HG02571 (cell line): Measurements from ENCODE around the gene ACSM6.
"Not testable (repeated sequence)": the region's sequence is repeated elsewhere in the genome, so short reads cannot be mapped to it uniquely, and the experiment has no call there.

Experiments
- ATAC-seq: cut with Tn5 transposase; IDR thresholded peaks from one replicate; pipeline ENCODE4 v1.9.1; 2021; ENCODE audit warnings: mild to moderate bottlenecking, moderate library complexity; ENCODE audit not compliant: unreplicated experiment

Gene ACSM6, protein sequence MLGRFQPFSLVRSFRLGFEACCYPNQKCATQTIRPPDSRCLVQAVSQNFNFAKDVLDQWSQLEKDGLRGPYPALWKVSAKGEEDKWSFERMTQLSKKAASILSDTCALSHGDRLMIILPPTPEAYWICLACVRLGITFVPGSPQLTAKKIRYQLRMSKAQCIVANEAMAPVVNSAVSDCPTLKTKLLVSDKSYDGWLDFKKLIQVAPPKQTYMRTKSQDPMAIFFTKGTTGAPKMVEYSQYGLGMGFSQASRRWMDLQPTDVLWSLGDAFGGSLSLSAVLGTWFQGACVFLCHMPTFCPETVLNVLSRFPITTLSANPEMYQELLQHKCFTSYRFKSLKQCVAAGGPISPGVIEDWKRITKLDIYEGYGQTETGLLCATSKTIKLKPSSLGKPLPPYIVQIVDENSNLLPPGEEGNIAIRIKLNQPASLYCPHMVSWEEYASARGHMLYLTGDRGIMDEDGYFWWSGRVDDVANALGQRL

DNA sequence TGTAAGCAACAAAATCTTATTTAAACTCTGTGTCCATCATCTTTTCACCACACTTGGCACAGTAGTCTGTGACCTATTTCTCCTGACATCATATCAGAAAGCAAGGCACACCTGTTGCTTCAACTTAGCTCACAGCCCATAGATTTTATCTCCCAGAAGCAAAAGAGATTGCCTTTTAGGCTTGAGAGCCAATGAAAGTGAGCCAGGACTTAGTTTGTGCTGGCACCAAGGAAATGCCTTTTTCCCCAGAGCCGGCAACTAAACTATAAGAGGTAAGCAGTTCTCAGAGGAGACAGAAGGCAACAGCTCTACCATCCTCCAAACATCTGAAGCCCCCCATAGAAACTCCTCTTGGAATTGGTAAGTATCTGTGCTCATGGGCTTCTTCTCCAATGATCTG, at the start of gene ACSM6:
ACSM6 (plus strand) TSS at position 295 of the 400 bp plus-strand sequence. CDS start 248 bp downstream, outside the sequence.
- no peak for ATAC-seq

DNA sequence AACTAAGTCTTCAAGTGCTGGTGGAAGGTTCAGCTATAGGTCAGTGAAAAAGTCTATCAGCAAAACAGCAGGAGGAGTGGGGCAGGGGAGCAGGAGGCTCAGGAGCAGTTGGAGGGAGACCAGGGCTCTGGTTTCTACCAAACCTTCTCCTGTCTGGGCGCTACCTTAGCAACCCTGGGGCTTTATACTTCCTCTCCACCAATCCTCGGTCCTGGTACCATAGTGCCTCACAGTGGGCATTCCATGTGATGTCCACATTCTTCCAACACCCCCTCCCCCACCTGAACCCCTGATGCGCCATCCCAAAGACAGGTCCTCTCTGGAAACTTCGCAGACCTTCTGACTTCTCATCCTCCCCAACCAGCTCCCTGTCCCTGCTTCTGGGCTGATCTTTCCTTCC, 25.3 kb upstream of the ACSM6 start:
- ATAC-seq: no peak

DNA sequence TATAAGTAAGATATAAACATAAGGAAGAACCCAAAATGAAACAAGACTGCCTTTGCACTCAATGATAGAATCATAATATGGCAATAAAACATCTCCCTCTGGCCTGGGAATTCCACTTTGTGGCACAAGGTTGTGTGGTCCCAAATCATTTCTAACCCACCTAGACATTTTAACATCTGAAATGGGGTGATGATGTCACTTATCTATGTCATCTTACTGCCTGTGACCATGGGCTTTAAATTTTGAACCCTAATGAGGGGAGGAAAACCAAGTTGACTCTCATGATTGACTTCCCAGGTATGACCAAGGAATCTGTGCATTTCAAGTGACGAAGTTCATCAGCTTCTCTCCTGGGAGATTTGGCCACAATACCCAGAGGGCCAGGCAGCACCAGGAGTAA, 24.5 kb upstream of the ACSM6 start:
- ATAC-seq: no peak

DNA sequence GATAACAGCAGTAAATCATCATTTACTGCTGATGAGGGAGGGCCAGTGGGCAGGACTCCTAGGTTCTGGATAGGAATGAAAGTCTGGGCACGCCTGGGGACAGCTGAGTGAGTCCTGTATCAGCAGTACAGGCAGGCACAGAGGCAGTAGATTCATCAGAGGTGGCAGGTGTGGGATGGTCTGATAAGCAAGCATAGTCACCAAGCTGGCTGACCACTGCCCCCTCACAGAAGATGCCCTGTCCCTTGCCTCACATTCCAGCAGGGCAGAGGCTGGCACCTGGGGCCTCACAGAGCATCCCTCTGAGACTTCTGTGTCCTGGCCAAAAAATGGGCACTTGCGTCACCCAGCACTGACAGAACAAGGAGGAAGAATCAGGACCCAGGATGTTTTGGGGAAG, 23.2 kb upstream of the ACSM6 start:
- no peak for ATAC-seq

DNA sequence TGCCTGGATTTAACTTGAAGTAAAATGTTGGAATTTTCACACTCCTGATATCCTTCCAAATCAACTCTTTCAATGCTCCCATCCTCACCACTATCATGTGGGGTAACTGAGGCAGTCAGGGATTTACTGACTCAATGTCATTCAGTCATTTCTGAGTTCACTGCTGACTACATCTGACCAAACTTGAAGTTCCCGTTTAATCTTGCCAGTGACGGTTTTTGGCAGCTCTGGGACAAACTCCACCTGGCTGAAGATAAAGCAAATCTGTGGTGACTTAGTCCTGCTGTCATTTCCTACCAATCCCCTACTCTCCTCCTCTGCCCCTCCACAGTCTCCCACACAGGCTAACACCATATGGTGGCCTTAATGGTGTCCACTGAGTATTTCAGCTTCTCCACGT, 22.7 kb upstream of the ACSM6 start:
- no peak for ATAC-seq

DNA sequence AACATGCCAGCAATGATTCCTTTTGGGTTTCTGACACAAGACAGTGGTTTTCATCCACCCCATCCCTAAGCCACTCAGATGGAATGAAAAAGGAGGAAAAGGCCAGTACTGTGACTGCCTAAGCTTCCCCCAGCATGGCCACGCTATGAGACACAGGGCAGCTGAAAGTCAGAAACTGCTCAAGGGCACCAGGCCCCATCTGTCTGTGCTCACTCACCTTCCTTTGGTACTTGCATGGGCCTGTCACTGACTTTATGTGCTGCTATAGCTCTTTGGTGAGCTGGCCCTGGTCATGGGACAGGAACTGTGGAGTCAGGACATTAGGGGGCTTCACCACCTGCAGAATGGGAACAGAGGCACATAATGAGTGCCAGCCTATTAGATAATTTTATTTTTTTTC, 21.2 kb upstream of the ACSM6 start:
- ATAC-seq: no peak

DNA sequence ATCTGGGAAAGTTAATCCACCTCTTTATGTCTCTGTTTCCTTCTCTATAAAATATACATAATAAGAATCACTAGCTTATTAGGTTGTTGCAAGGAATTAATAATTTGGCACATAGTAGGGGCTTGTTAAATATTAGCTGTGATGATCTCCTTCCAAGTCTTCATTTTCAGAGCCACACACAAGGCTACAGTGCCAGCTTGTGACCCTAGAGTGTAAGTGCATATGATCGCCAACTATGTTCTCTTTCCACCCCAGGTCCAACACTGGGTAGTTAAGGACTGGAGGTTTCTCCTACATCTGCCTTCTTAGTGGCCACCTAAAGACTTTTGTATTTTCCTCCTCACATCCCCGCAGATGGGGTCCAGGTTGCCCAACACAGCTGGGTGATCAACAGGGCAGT, 17.9 kb upstream of the ACSM6 start:
- ATAC-seq: no peak

DNA sequence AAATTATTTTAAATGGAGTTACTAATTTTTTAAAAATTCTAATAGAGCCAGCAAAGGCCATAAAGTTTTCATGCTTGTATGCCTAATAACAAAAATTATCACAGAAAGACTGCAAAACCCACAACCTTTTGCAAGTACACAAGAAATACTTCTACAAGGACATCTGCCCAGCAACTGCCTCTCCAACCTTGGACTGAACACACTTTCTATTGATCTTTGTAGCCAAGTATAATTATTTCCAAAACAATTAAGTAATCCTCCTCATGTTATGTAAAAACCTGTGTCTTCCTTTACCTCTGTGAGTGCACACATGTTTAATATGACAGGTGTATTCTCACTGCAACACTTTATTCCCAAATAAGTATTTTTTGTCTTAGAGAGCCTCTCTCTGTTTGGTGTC, 16.6 kb upstream of the ACSM6 start:
- ATAC-seq: no peak

DNA sequence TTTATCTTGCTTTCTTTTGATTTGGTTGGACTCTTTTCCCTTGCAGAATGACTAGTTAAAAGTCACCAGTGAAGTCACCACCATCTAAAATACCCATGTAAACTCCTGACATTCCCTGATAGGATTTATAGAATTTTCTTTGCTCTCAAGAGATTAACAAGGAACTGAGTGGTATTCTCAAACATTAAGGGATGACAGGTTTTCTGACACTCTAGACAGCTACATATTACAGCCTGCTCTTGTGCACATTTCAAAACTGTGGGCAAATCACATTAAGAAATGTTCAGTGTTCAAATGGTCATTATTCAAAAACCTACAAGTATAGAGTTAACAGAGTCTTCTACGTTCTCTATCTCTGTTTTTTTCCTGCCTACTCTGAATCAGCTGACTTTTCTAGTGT, 15.8 kb upstream of the ACSM6 start:
- ATAC-seq: no peak

DNA sequence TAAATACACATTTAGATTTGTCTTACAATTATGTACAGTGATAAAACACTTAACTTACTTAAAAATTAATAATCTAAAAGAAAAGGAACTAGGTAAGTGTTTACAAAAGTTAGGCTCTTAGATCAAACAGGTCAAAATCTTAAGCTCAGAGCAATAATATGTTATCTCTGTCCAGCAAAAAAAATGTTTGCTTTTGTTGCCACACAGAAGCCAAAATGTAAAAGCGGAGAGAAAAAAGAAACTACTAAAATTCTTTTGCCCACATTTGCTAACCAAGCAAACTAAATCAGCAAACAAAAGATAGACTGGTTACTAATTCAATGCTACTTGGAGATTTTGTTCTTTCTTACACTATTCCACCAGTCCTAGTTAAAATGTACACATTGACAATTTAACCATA, 15.2 kb upstream of the ACSM6 start:
- ATAC-seq: no peak

DNA sequence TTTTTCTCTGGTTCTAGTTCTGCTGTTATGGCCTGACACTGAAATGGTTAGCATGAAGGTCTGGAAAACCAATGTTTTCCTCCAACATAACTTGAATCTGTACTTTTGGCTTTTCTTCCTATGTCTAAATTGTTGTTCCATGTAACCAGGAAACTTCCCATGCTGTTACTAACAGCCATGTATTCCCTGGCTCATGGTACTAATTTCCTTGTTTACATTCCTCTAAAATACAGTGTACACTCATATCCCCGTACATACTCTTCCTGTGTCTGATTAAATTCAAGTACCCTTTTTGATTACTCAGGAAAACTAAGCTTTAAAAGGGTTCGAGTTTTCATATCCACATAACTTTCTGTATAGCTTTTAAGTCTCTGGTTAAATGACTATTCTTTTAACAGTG, 12.3 kb upstream of the ACSM6 start:
- no peak for ATAC-seq

DNA sequence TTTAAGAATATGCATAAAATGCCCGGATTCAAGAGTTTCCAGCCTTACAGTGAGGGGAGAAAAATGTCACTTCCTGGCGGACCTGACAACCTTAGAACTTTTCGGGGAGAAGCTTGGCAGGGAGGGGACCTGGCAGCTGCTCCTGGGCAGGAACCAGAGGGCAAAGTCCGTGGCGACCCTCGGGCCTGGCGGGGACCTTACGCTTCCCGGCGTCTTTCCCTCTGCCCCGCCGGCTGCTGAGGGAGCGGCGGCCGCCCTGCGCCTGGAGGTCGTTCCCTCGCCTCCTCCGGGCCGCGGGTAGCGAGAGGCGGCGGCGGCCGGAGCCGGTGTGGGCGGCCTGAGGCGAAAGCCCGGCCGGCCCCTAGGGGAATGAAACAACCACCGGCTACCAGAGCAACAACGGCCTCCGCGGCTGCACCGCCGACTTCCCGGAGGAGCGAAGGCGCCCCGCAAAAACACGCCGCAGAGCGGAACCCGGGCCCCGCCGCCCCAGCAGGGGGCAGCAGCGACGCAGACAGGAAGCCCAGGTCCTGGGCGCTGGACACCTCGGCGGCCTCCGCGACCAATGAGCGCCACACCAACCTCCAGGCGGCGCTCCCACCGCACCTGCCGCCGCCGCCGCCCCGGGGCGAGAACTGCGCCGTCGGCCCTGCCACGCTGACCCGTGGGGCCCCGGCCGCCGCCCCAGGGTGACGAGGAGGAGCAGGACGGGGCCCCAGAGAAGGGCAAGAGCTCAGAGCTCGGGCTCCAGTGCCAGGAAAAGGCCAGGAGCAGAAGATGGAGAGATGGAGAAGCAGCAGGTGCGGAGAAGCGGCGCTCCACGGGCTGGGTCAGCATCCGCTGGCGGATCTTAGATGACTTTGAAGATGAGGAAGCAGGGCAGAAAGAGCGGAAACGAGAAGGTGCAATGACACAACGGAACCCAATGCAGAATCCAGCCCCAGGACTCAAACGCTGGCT, 10.5 kb upstream of the ACSM6 start:
- peak; percentile 98 for ATAC-seq

DNA sequence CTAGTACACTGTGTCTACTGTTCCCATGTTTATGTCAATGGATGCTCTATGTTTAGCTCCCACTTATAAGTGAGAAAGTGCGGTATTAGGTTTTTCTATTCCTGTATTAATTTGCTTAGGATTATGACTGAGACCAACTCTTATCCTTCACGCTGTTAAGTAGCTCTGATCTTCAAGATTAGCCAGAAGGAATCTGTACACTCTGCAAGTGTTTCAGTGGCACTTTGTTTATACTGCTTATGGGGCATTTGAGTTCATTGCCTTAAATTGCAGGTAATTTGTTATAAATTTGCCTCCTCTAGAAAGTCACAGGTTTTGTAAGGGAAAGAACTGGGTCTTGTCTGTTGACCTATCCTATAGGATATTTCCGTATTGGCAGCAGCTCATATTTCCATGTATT, 6.4 kb upstream of the ACSM6 start:
- no peak for ATAC-seq

DNA sequence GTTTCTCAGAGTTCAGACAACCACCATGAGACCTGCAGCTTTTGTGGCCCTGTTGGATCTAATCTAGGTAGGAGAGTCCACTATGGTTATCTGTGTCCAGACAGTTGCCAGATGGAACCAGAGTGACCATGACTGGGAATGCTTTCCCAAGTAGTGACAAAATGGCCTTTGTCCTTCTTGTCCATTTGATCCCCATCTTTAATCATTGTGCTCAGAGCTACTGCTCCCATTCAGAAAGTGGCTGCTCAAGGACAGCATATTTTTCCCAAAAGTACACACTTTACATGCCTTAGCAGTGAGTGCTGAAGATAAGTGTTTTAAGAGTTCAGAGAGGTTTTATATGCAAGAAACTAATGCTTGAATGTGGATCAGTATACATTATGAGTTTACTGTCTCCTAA, 5.4 kb upstream of the ACSM6 start:
- no peak for ATAC-seq

DNA sequence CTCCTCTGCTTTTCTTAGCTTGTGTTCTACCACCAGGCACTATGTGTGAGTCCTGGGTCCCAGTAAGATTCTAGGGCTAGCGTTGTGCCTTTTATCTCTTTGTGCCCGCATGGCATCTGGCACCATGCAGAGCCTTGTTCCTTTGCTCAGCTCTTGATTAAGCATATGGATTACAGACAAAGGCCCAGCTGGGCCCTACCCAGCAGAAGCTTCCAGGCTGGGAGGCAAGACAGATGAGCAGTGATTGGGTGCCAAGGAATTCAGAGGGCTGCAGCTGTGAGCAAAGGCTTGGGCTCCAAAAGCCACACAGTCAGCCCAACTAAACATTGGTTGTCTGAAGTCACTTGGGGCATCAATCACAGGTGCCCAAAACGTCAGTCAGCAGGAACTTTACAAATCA, 2.0 kb downstream of the ACSM6 start:
- no peak for ATAC-seq

DNA sequence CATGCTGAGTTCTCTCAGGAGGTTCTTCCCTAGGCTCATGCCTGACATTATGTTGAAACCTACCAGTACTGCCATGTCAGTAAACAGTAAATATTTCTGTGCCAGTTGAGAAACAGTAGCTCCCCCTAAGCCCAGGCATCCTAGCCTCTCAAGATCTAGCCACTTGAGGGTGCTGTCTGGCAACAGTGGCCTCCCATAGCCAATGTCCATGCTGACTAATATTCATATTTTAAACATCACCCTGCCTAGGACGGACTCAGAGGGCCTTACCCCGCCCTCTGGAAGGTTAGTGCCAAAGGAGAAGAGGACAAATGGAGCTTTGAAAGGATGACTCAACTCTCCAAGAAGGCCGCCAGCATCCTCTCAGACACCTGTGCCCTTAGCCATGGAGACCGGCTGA, 7.7 kb downstream of the ACSM6 start:
- ATAC-seq: no peak

DNA sequence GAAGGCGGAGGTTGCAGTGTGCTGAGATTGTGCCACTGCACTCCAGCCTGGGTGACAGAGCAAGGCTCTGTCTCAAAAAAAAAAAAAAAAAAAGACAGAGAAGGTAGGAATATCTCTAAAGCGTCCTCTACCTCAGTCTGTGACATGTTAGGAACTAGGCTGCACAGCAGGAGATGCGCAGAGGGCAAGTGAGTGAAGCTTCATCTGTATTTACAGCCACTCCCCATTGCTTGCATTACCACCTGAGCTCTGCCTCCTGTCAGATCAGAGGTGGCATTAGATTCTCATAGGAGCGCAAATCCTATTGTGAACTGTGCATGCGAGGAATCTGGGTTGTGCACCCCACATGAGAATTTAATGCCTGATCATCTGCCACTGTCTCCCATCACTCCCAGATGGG, 8.8 kb downstream of the ACSM6 start:
- not testable (repeated sequence) for ATAC-seq

DNA sequence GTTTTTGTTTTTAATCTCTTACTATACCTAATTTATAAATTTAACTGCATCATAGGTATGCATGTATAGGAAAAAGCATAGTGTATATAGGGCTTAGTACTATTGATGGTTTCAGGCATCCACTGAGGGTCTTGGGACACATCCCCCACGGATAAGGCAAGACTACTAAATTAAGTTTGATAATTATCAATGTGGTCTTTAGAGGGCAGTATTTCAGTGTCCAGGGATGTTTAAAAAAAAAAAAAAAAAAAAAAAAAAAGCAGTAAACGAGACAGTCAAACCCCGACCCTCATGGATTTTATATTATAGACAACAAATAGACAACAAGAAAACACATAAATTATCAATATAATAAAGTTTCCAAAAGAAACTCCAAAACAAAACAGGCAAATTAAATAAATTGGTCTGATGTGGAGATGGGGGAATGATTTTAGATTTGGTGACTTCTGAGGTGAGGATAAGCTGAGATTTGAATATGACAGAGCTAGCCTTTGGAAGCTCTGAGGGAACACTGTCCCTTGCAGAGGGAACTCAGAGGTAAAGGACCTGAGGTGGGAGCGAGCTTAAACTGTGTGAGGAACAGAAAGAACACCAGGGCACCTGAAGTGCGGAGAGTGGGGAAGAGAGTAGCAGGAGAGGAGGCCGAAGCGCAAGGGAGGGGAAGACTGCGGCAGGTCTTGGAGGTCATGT, 14.8 kb downstream of the ACSM6 start:
- ATAC-seq: no peak

DNA sequence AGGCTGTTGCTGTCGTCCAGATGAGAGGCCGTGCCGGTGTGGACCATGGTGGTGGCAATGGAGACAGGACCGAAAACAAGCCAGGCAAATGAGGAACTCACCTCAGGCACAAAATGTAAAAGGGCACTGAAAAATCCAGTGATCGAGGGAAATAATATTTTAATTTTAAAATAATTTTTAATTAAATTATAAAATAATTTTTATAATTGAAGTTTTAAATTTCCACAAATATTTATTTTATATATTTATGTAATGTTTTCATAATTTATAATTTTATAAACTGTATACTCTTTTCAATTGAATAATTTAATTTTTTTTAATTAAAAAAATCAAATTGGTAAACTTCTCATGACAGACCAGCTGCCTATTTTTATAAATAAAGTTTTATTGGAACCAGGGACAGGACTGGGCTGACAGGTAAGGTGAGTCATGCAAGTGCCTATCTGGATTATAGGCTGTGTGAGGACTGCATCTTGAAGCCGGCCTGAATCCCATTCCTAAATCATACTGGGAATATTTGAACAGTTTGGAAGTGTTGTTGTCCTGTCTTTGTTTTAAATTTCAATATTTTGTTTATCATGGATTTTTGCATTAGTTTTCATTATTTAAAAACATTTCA, 15.6 kb downstream of the ACSM6 start:
- no peak for ATAC-seq

DNA sequence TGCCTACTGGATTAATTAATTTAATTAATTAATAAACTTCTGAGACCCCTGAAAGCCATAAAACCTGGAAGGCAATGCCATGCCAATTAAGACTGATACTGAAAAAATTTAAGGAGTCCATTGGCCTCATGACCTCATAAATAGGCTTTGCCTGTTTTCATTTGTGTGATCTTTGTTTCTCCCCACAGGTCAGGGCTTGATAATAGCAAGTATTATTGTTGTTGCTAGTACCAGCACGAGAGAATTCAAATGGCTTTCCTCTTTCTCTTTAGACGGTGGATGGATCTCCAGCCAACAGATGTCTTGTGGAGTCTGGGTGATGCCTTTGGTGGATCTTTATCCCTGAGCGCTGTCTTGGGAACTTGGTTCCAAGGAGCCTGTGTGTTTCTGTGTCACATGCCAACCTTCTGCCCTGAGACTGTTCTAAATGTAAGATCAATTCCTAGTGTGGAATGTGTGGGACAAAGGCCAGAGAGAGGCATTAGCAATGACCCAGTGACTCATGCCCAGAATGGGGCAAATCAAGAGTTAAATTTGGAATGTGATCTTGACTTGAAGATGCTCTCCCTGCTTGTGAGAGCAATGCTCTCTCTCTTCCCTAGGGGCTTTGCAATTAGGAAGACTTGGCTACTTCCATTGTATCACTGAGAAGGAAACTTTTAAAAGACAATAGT, 17.7 kb downstream of the ACSM6 start:
- ATAC-seq: no peak
